GM10266 (cell line): ENCODE data around the gene FCHSD2.

ENCODE experiments used
- DNase-seq: peaks from one replicate; pipeline ENCODE4 v3.0.0; 2012; ENCODE audit errors: extremely low spot score
- CTCF ChIP-seq: IDR thresholded peaks from 2 replicates; pipeline ENCODE4 v1.5.1; 2012; ENCODE audit warnings: mild to moderate bottlenecking, low read depth; ENCODE audit not compliant: control insufficient read depth, insufficient read depth; ENCODE audit errors: missing control alignments

Gene FCHSD2

GRCh38 chr11:73152086-73152853 is 10.2 kb upstream of the FCHSD2 start:
- no peak for DNase-seq
- TF ChIP-seq CTCF = no peak

GRCh38 chr11:73151416-73151815 is 9.3 kb upstream of the FCHSD2 start:
- no peak for DNase-seq
- no peak for TF ChIP-seq CTCF

- no peak for DNase-seq
- TF ChIP-seq CTCF = no peak
Observed at GRCh38 chr11:73149105-73149504, 7.0 kb upstream of the FCHSD2 start.

- TF ChIP-seq CTCF = no peak
- no peak for DNase-seq
Observed at GRCh38 chr11:73147771-73148681, 5.9 kb upstream of the FCHSD2 start.

- TF ChIP-seq CTCF = no peak
Observed at GRCh38 chr11:73145986-73146575, 4.0 kb upstream of the FCHSD2 start.

GRCh38 chr11:73143126-73143838 is 1.2 kb upstream of the FCHSD2 start:
- no peak for DNase-seq
- TF ChIP-seq CTCF = no peak

More at GRCh38 chr11:73145986-73146575, 4.0 kb upstream of the FCHSD2 start:
- DNase-seq = no peak
